SK-N-SH (cell line): ENCODE measurements around the gene HS3ST4. TPM values are rescaled to one million over a fixed set of nuclear protein-coding genes. Genes with fewer than 3 reads are reported as not detected.

Source experiments
- CTCF ChIA-PET: fragments of 300-600, 350-600 bp; formaldehyde crosslinking; extraction: SDS; loops from one replicate; lab custom pipeline; 2021; lab: Yijun Ruan, JAX
- POLR2A ChIA-PET: fragments of 350-600 bp; sonication (Branson Sonifier 250); formaldehyde crosslinking; extraction: SDS; loops from one replicate; lab custom pipeline; 2020; ENCODE audit warnings: antibody characterized with exemption, inconsistent platforms; lab: Yijun Ruan, JAX
- DNase-seq: peaks from one replicate; pipeline ENCODE4 v3.0.0; 2012
- H2AFZ ChIP-seq: fragments of 200-600 bp; sonication (generic); 2 replicates; pipeline ENCODE4 v1.8.1; 2016; ENCODE audit warnings: antibody characterized with exemption, mild to moderate bottlenecking, low read depth
- H3F3A ChIP-seq: fragments of 200-600 bp; sonication (generic); replicated peaks from 2 replicates; pipeline ENCODE3; 2016; ENCODE audit warnings: antibody characterized with exemption, mild to moderate bottlenecking; ENCODE audit not compliant: insufficient read depth
- H3K27ac ChIP-seq, 2 experiments: fragments of 200-500 bp in 1 of 2; fragments of 200-600 bp in 1 of 2; sonication (Bioruptor generic) in 1 of 2; sonication (generic), shearing (Covaris generic) in 1 of 2; 2 replicates each; pipeline versions ENCODE4 v1.5.1 to v1.6.1; 2014 to 2016; ENCODE audit warnings: low read depth in 2 of 2, inconsistent platforms in 1 of 2, low read length in 1 of 2, mild to moderate bottlenecking in 1 of 2, mixed read lengths in 1 of 2
- H3K27me3 ChIP-seq: fragments of 200-600 bp; sonication (generic), shearing (Covaris generic); 2 replicates; pipeline ENCODE4 v1.6.1; 2016; ENCODE audit warnings: mixed run types; ENCODE audit not compliant: insufficient read depth
- H3K36me3 ChIP-seq, 2 experiments: fragments of 200-500 bp in 1 of 2; fragments of 200-600 bp in 1 of 2; sonication (Bioruptor generic) in 1 of 2; sonication (generic) in 1 of 2; replicated peaks in 1 of 2; 2 replicates each; pipeline versions ENCODE3 to v1.5.1; 2014 to 2016; ENCODE audit warnings: low read length in 1 of 2, mild to moderate bottlenecking in 1 of 2; ENCODE audit not compliant: insufficient read depth in 2 of 2, control insufficient read depth in 1 of 2
- H3K4me1 ChIP-seq, 2 experiments: fragments of 200-500 bp in 1 of 2; fragments of 200-600 bp in 1 of 2; sonication (Bioruptor generic) in 1 of 2; sonication (generic), shearing (Covaris generic) in 1 of 2; 2 replicates each; pipeline versions ENCODE4 v1.5.1 to v1.6.1; 2014 to 2016; ENCODE audit warnings: low read depth in 1 of 2, low read length in 1 of 2, mixed run types in 1 of 2; ENCODE audit not compliant: insufficient read depth in 2 of 2, control insufficient read depth in 1 of 2
- H3K4me2 ChIP-seq: fragments of 200-600 bp; sonication (generic), shearing (Covaris generic); 2 replicates; pipeline ENCODE4 v1.6.1; 2017; ENCODE audit warnings: mixed run types
- H3K4me3 ChIP-seq, 2 experiments: fragments of 200-500 bp in 1 of 2; fragments of 200-600 bp in 1 of 2; sonication (Bioruptor generic) in 1 of 2; sonication (generic), shearing (Covaris generic) in 1 of 2; 2 replicates each; pipeline versions ENCODE4 v1.5.1 to v1.8.1; 2014 to 2016; ENCODE audit warnings: low read depth in 2 of 2, inconsistent platforms in 1 of 2, low read length in 1 of 2, mild to moderate bottlenecking in 1 of 2, mixed read lengths in 1 of 2, moderate library complexity in 1 of 2
- H3K79me2 ChIP-seq: fragments of 200-600 bp; sonication (generic); 2 replicates; pipeline ENCODE4 v1.8.1; 2017; ENCODE audit warnings: mild to moderate bottlenecking; ENCODE audit not compliant: insufficient read depth
- H3K9ac ChIP-seq: fragments of 200-600 bp; sonication (generic); 2 replicates; pipeline ENCODE4 v1.6.1; 2017; ENCODE audit warnings: mixed run types
- H3K9me2 ChIP-seq: fragments of 200-600 bp; sonication (generic); 2 replicates; pipeline ENCODE4 v1.6.1; 2017; ENCODE audit warnings: mixed run types
- H3K9me3 ChIP-seq: fragments of 200-600 bp; sonication (generic); 2 replicates; pipeline ENCODE4 v1.6.1; 2017; ENCODE audit warnings: mixed run types, mild to moderate bottlenecking, moderate library complexity
- H4K20me1 ChIP-seq: fragments of 200-600 bp; sonication (generic); 2 replicates; pipeline ENCODE4 v1.6.1; 2017; ENCODE audit warnings: mild to moderate bottlenecking, mixed run types; ENCODE audit not compliant: insufficient read depth
- CHD2 ChIP-seq: fragments of 150-350 bp; IDR thresholded peaks from 2 replicates; pipeline ENCODE4 v1.6.1; 2018; ENCODE audit warnings: low read length; ENCODE audit not compliant: partially characterized antibody
- ELF1 ChIP-seq: IDR thresholded peaks from 2 replicates; pipeline ENCODE4 v1.4.0; 2012
- FOXJ3 ChIP-seq: sonication (generic); formaldehyde crosslinking; IDR thresholded peaks from 2 replicates; pipeline ENCODE4 v1.5.1; 2020; ENCODE audit warnings: mild to moderate bottlenecking, missing genetic modification reagents
- GABPA ChIP-seq: IDR thresholded peaks from 2 replicates; pipeline ENCODE4 v1.4.0; 2012; ENCODE audit warnings: low read depth, mild to moderate bottlenecking
- GATA2 ChIP-seq: sonication (generic); formaldehyde crosslinking; IDR thresholded peaks from 2 replicates; pipeline ENCODE4 v1.5.0; 2020; ENCODE audit warnings: mild to moderate bottlenecking, missing genetic modification reagents
- IRF3 ChIP-seq: fragments of 150-350 bp; IDR thresholded peaks from 2 replicates; pipeline ENCODE4 v1.6.1; 2016; ENCODE audit warnings: mild to moderate bottlenecking, low read depth, low read length
- MXI1 ChIP-seq: IDR thresholded peaks from 2 replicates; pipeline ENCODE4 v1.6.1; 2012; ENCODE audit warnings: mild to moderate bottlenecking, low read depth, low read length, improper control_type of control experiment
- NRF1 ChIP-seq: IDR thresholded peaks from 2 replicates; pipeline ENCODE4 v1.6.1; 2012; ENCODE audit warnings: low read depth, mild to moderate bottlenecking, low read length
- POLR2AphosphoS5 ChIP-seq: IDR thresholded peaks from 2 replicates; pipeline ENCODE4 v1.6.1; 2012; ENCODE audit warnings: low read depth, low read length
- RAD21 ChIP-seq: IDR thresholded peaks from 2 replicates; pipeline ENCODE4 v1.6.1; 2012; ENCODE audit warnings: mild to moderate bottlenecking, low read length
- RCOR1 ChIP-seq: fragments of 150-350 bp; IDR thresholded peaks from 2 replicates; pipeline ENCODE4 v1.6.1; 2017; ENCODE audit warnings: antibody characterized with exemption, low read length
- REST ChIP-seq: IDR thresholded peaks from 2 replicates; pipeline ENCODE4 v1.6.1; 2012; ENCODE audit warnings: mild to moderate bottlenecking, low read depth, low read length, moderate library complexity
- RFX5 ChIP-seq: IDR thresholded peaks from 2 replicates; pipeline ENCODE4 v1.6.1; 2012; ENCODE audit warnings: mild to moderate bottlenecking, improper control_type of control experiment, low read length
- RXRA ChIP-seq: IDR thresholded peaks from 2 replicates; pipeline ENCODE4 v1.4.0; 2012; ENCODE audit warnings: low read depth, mild to moderate bottlenecking, borderline replicate concordance
- SMC3 ChIP-seq: IDR thresholded peaks from 2 replicates; pipeline ENCODE4 v1.6.1; 2012; ENCODE audit warnings: low read depth, low read length, improper control_type of control experiment
- TAF1 ChIP-seq: IDR thresholded peaks from 2 replicates; pipeline ENCODE4 v1.6.1; 2012; ENCODE audit warnings: low read depth, mild to moderate bottlenecking, low read length, moderate library complexity, borderline replicate concordance
- TCF12 ChIP-seq: IDR thresholded peaks from 2 replicates; pipeline ENCODE4 v1.4.0; 2012
- USF1 ChIP-seq: IDR thresholded peaks from 2 replicates; pipeline ENCODE4 v1.4.0; 2012; ENCODE audit warnings: low read depth, borderline replicate concordance
- YY1 ChIP-seq: IDR thresholded peaks from 2 replicates; pipeline ENCODE4 v1.4.0; 2012; ENCODE audit warnings: low read depth, mild to moderate bottlenecking
- WGBS: methylation state at CpG from one replicate; pipeline ENCODE4 v1.1.6; 2017; ENCODE audit warnings: low lambda C conversion rate; 5-methylcytosine and 5-hydroxymethylcytosine counted together
- polyA plus RNA-seq, 3 experiments: library from polyadenylated mRNA; depleted of rRNA; stranded (reverse); fragments of >200 nt; gene quantifications; 2 replicates each; pipeline ENCODE4 v1.2.3, GENCODE V29; 2012
- TF ChIP-seq, protein P1 (sequence below): IDR thresholded peaks from 2 replicates; pipeline ENCODE4 v1.4.0; 2012; ENCODE audit warnings: low read depth

The HS3ST4 gene
- polyA plus RNA-seq, 1 of the 3 experiments (the other 2 are of a cell fraction) = not detected

DNA sequence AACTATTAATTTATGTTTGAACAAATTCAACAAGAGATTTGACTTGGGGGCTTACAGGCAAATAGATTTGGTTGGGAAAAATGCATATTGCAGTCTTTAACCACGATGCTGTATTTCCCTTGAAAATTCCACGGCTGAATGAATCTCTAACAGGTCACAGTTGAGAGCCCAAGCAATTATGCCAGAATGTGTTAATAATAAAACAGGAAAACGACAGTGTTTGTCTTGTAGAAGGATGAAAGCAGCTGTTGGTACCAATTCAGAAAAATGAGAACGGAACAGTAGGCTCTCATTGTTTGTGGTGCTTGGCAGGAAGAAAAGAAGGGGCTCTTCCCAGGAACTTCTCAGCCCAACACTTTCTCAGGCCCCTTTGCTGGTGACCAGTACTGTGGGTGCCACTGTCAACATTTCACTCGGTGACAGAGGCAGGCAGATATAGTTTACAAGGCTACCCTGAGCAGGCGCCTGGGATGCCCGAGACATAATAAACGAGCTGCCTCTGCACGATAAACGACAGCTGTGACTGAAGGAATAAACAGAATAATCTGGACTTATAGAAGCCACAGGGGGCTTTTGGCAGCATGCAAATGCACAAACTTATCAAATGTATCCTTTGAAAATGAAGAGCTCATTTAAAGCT, 387.1 kb downstream of the HS3ST4 start:
- no peak overlapping the region for H3K27ac ChIP-seq
- no peak overlapping the region for H3K4me2 ChIP-seq
- TF ChIP-seq USF1 = no peak
- TF ChIP-seq NRF1 = no peak
- no peak for TF ChIP-seq SMC3
- TF ChIP-seq POLR2AphosphoS5 = no peak
- TF ChIP-seq GATA2 = no peak
- no peak for TF ChIP-seq ELF1
- TF ChIP-seq REST = no peak
- no peak for TF ChIP-seq TCF12
- TF ChIP-seq CHD2 = no peak
- no peak for TF ChIP-seq RAD21
- H3K9ac ChIP-seq = no peak overlapping the region
- ChIA-PET CTCF (no interaction called here), POLR2A (no interaction called here)
- no peaks in the 10 kb centered on the region for H3K9me2 ChIP-seq
- H3F3A ChIP-seq = no peaks in the 10 kb centered on the region
- no peaks in the 10 kb centered on the region for H4K20me1 ChIP-seq
- 1% methylated on average over 10 of the region's 10 CpGs for WGBS
- H3K27me3 ChIP-seq = no peaks in the 10 kb centered on the region
- H3K79me2 ChIP-seq = no peaks in the 10 kb centered on the region
- no peak overlapping the region for H3K4me3 ChIP-seq
- H3K9me3 ChIP-seq = no peaks in the 10 kb centered on the region
- H3K36me3 ChIP-seq = no peaks in the 10 kb centered on the region
- no peaks in the 10 kb centered on the region for H3K4me1 ChIP-seq
- no peak overlapping the region for H2AFZ ChIP-seq
- no peak for DNase-seq

GRCh38 chr16:26087091-26087490, 395.3 kb downstream of the HS3ST4 start:
- Histone ChIP-seq H3K27me3 (no peaks in the 10 kb centered on the region), H3K27ac (no peak overlapping the region), H3K9ac (no peak overlapping the region), H3K9me2 (no peaks in the 10 kb centered on the region), H3K36me3 (no peaks in the 10 kb centered on the region), H4K20me1 (no peaks in the 10 kb centered on the region), H3K79me2 (no peaks in the 10 kb centered on the region)
- ChIA-PET CTCF (no interaction called here), POLR2A (no interaction called here)
- no peak for TF ChIP-seq RFX5
- TF ChIP-seq MXI1 = no peak
- TF ChIP-seq GABPA = no peak
- TF ChIP-seq YY1 = no peak
- no peak for TF ChIP-seq RCOR1
- TF ChIP-seq TAF1 = no peak
- TF ChIP-seq POLR2AphosphoS5 = no peak
- TF ChIP-seq USF1 = no peak
- TF ChIP-seq CHD2 = no peak
- no peak for TF ChIP-seq RXRA
- TF ChIP-seq, protein P1, sequence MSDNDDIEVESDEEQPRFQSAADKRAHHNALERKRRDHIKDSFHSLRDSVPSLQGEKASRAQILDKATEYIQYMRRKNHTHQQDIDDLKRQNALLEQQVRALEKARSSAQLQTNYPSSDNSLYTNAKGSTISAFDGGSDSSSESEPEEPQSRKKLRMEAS = no peak
- TF ChIP-seq IRF3 = no peak
- TF ChIP-seq FOXJ3 (CRISPR knock-in tag) = no peak
- TF ChIP-seq, all 33 proteins: peak for 0
- 0% methylated on average over 2 of the region's 2 CpGs for whole genome bisulfite sequencing
- Histone ChIP-seq H3K4me3 (no peak overlapping the region), H3K9me3 (no peaks in the 10 kb centered on the region), H2AFZ (no peak overlapping the region), H3K4me1 (no peaks in the 10 kb centered on the region), H3F3A (no peaks in the 10 kb centered on the region), H3K4me2 (no peak overlapping the region)
- no peak for DNase-seq
